Panc1 (cell line): Measurements from ENCODE around the gene NDUFB2.

ENCODE experiments used
- POLR2AphosphoS5 ChIP-seq: IDR thresholded peaks from 2 replicates; pipeline ENCODE4 v1.6.1; 2012; ENCODE audit warnings: mild to moderate bottlenecking, low read depth, low read length, moderate library complexity
- SIN3A ChIP-seq: IDR thresholded peaks from 2 replicates; pipeline ENCODE4 v1.6.1; 2012; ENCODE audit warnings: low read depth, mild to moderate bottlenecking, low read length, moderate library complexity, borderline replicate concordance; ENCODE audit not compliant: insufficient read depth
- TCF7L2 ChIP-seq: IDR thresholded peaks from 2 replicates; pipeline ENCODE4 v1.6.1; 2011; ENCODE audit warnings: mild to moderate bottlenecking, low read depth, low read length, inconsistent platforms
- TF ChIP-seq, protein P1 (sequence below): fragments of 450-650 bp; IDR thresholded peaks from 2 replicates; pipeline ENCODE4 v1.5.1; 2017; ENCODE audit warnings: mild to moderate bottlenecking
- TF ChIP-seq, protein P2 (sequence below), 2 experiments: IDR thresholded peaks; 2 replicates each; pipeline ENCODE4 v1.6.1; 2011 to 2012; ENCODE audit warnings: low read depth in 2 of 2, control low read depth in 1 of 2, low read length in 1 of 2, mild to moderate bottlenecking in 1 of 2, moderate library complexity in 1 of 2; ENCODE audit not compliant: insufficient read depth in 1 of 2

DNA sequence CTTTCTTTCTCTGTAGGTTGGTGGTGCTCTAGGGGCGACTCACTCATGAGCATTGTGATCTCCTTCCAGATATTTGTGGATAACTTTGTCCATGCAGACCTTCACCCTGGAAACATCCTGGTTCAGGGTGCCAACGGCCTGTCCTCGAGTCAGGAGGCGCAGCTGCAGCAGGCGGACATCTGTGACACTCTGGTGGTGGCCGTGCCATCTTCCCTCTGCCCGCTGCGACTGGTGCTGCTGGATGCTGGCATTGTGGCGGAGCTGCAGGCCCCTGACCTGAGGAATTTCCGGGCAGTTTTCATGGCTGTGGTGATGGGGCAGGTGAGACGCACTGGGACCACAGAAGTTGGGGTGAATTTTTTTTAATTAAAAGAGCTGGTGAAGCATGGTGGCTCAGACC, 9.6 kb upstream of the NDUFB2 start:
- TF ChIP-seq, protein P1, sequence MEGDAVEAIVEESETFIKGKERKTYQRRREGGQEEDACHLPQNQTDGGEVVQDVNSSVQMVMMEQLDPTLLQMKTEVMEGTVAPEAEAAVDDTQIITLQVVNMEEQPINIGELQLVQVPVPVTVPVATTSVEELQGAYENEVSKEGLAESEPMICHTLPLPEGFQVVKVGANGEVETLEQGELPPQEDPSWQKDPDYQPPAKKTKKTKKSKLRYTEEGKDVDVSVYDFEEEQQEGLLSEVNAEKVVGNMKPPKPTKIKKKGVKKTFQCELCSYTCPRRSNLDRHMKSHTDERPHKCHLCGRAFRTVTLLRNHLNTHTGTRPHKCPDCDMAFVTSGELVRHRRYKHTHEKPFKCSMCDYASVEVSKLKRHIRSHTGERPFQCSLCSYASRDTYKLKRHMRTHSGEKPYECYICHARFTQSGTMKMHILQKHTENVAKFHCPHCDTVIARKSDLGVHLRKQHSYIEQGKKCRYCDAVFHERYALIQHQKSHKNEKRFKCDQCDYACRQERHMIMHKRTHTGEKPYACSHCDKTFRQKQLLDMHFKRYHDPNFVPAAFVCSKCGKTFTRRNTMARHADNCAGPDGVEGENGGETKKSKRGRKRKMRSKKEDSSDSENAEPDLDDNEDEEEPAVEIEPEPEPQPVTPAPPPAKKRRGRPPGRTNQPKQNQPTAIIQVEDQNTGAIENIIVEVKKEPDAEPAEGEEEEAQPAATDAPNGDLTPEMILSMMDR = no peak
- TF ChIP-seq POLR2AphosphoS5 (no peak), SIN3A (no peak), TCF7L2 (no peak)
- TF ChIP-seq, protein P2, sequence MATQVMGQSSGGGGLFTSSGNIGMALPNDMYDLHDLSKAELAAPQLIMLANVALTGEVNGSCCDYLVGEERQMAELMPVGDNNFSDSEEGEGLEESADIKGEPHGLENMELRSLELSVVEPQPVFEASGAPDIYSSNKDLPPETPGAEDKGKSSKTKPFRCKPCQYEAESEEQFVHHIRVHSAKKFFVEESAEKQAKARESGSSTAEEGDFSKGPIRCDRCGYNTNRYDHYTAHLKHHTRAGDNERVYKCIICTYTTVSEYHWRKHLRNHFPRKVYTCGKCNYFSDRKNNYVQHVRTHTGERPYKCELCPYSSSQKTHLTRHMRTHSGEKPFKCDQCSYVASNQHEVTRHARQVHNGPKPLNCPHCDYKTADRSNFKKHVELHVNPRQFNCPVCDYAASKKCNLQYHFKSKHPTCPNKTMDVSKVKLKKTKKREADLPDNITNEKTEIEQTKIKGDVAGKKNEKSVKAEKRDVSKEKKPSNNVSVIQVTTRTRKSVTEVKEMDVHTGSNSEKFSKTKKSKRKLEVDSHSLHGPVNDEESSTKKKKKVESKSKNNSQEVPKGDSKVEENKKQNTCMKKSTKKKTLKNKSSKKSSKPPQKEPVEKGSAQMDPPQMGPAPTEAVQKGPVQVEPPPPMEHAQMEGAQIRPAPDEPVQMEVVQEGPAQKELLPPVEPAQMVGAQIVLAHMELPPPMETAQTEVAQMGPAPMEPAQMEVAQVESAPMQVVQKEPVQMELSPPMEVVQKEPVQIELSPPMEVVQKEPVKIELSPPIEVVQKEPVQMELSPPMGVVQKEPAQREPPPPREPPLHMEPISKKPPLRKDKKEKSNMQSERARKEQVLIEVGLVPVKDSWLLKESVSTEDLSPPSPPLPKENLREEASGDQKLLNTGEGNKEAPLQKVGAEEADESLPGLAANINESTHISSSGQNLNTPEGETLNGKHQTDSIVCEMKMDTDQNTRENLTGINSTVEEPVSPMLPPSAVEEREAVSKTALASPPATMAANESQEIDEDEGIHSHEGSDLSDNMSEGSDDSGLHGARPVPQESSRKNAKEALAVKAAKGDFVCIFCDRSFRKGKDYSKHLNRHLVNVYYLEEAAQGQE (IDR thresholded peaks at IDR 0.05; ENCODE audit: insufficient read depth in 1 of 2, low read depth in 2 of 2, low read length in 1 of 2) = no peak
